Renal cortex interstitium (tissue), 11 donors: Measurements from ENCODE around the gene RABGAP1L. TPM values are rescaled to one million over a fixed set of nuclear protein-coding genes. Genes with fewer than 3 reads are reported as not detected.
"Not testable (repeated sequence)": the region's sequence is repeated elsewhere in the genome, so short reads cannot be mapped to it uniquely, and the experiment has no call there.

Experiments used
- DNase-seq, 11 donors: peaks; one replicate each; pipeline ENCODE4 v3.0.0-alpha.2; 2013; ENCODE audit warnings: low read depth in 9 of 11, low spot score in 4 of 11; ENCODE audit errors: extremely low read depth in 1 of 11
- polyA plus RNA-seq, 3 donors: library from polyadenylated mRNA; unstranded; fragments of 120-200 nt; gene quantifications; one replicate each; pipeline ENCODE4 v1.2.1, GENCODE V29; 2013; ENCODE audit not compliant: insufficient read length in 3 of 3

Gene RABGAP1L
- polyA plus RNA-seq, 3 donors = 25.2 to 31.2 (median 30.0) TPM

GRCh38 chr1:174710868-174711845 is 551.8 kb downstream of the RABGAP1L start:
- DNase-seq = no peak

- DNase-seq = not testable (repeated sequence)
These were observed 552.5 kb downstream of the RABGAP1L start for GRCh38 chr1:174711848-174712247.

- no peak for DNase-seq
These were observed 553.2 kb downstream of the RABGAP1L start for GRCh38 chr1:174712541-174712940.

- no peak for DNase-seq
These were observed 554.5 kb downstream of the RABGAP1L start for GRCh38 chr1:174713796-174714195.

GRCh38 chr1:174719194-174719593 is 559.9 kb downstream of the RABGAP1L start:
- no peak for DNase-seq

- DNase-seq = no peak
These were observed 561.3 kb downstream of the RABGAP1L start for GRCh38 chr1:174720618-174721017.

- no peak for DNase-seq
These were observed 561.9 kb downstream of the RABGAP1L start for GRCh38 chr1:174721246-174721645.

- DNase-seq = no peak
These were observed 564.5 kb downstream of the RABGAP1L start for GRCh38 chr1:174723816-174724215.

GRCh38 chr1:174724219-174724618 is 564.9 kb downstream of the RABGAP1L start:
- DNase-seq = no peak

- DNase-seq = peak in 1 of 11 donors; percentile 5
These were observed 567.0 kb downstream of the RABGAP1L start for GRCh38 chr1:174726167-174726879.

GRCh38 chr1:174726880-174727585 is 567.7 kb downstream of the RABGAP1L start:
- DNase-seq = no peak

GRCh38 chr1:174734270-174734669 is 575.0 kb downstream of the RABGAP1L start:
- DNase-seq = no peak

- no peak for DNase-seq
These were observed 577.5 kb downstream of the RABGAP1L start for GRCh38 chr1:174736831-174737230.

GRCh38 chr1:174740249-174740968 is 581.1 kb downstream of the RABGAP1L start:
- DNase-seq = no peak

GRCh38 chr1:174742805-174743653 is 583.7 kb downstream of the RABGAP1L start:
- no peak for DNase-seq

GRCh38 chr1:174743654-174744561 is 584.6 kb downstream of the RABGAP1L start:
- peak in 10 of 11 donors; percentile 9 to 26 (median 20) for DNase-seq

GRCh38 chr1:174744886-174745285 is 585.6 kb downstream of the RABGAP1L start:
- DNase-seq = no peak
